DOHH2 (cell line): Measurements from ENCODE around the gene TRAK1.

Source experiments
- CTCF ChIP-seq: fragments of 200-600 bp; sonication (generic); IDR thresholded peaks from one replicate; pipeline ENCODE4 v1.5.1; 2014; ENCODE audit warnings: antibody characterized with exemption, mild to moderate bottlenecking, low read depth, low read length; ENCODE audit not compliant: poor library complexity, severe bottlenecking
- EZH2phosphoT487 ChIP-seq: fragments of 200-600 bp; sonication (generic); IDR thresholded peaks from 2 replicates; pipeline ENCODE4 v1.6.1; 2017; ENCODE audit warnings: borderline replicate concordance, mild to moderate bottlenecking, antibody characterized with exemption, low read length, moderate library complexity, mixed read lengths

GRCh38 chr3:42139621-42140453 is 48.7 kb downstream of the TRAK1 start:
- TF ChIP-seq CTCF = no peak
- no peak for TF ChIP-seq EZH2phosphoT487
